Jurkat, Clone E6-1 (cell line): ENCODE data around the gene C12orf57. TPM values are rescaled to one million over a fixed set of nuclear protein-coding genes. Genes with fewer than 3 reads are reported as not detected.
"Not testable (repeated sequence)": the region's sequence is repeated elsewhere in the genome, so short reads cannot be mapped to it uniquely, and the experiment has no call there.

Source experiments
- DNase-seq: peaks from one replicate; pipeline ENCODE4 v3.0.0-alpha.2; 2011; ENCODE audit warnings: low read depth, low spot score
- H3K4me3 ChIP-seq: 2 replicates; pipeline ENCODE4 v1.5.1; 2011; ENCODE audit warnings: mild to moderate bottlenecking, low read length, control low read depth, moderate library complexity
- polyA plus RNA-seq: library from polyadenylated mRNA; unstranded; fragments of >200 nt; gene quantifications from one replicate; pipeline ENCODE4 v1.2.1, GENCODE V29; 2012; ENCODE audit warnings: missing spikeins; ENCODE audit not compliant: insufficient read length, insufficient read depth

Gene C12orf57, protein sequence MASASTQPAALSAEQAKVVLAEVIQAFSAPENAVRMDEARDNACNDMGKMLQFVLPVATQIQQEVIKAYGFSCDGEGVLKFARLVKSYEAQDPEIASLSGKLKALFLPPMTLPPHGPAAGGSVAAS
- polyA plus RNA-seq = 441 TPM

DNA sequence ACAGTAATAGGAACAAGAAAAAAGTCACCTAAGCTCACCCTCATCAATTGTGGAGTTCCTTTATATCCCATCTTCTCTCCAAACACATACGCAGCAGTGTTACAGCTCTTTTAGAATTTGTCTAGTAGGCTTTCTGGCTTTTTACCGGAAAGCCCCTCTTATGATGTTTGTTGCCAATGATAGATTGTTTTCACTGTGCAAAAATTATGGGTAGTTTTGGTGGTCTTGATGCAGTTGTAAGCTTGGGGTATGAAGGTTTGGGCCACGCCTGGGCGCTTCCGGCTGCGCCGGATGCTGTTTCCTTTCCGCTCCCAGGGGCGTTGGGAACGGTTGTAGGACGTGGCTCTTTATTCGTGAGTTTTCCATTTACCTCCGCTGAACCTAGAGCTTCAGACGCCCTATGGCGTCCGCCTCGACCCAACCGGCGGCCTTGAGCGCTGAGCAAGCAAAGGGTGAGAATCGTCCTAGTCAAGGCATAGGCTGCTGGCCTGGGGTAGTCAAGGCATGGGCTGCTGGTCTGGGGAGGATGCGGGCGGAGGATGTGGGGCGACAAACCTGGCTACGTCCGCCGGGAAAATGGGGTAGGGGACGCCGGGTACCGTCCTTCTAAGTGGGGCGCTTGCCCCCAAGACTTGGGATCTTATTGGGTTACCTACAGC, at the start of gene C12orf57, which contains the start of gene RNU7-1:
Gene C12orf57, plus strand, starts transcription at position 301 of the 659 bp plus-strand sequence. Its CDS starts 100 bp downstream, at position 401.
Gene RNU7-1, plus strand, starts transcription at position 95 of the 659 bp plus-strand sequence.
- DNase-seq = peak; percentile 98
- peak within 1 kb of the TSS; percentile 72 for H3K4me3 ChIP-seq

DNA sequence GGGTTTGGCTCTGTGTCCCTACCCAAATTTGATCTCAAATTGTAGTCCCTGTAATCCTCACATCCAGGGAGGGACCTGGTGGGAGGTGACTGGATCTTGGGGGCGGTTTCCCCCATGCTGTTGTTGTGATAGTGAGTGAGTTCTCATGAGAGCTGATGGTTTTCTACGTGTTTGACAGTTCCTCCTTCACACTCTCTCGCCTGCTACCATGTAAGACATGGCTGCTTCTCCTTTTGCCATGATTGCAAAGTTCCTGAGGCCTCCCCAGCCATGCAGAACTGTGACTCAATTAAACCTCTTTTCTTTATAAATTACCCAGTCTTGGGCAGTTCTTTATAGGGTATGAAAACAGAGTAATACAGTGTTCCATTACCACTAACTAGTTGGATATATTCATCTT, 49.5 kb upstream of the C12orf57 start:
- H3K4me3 ChIP-seq = no peak overlapping the region
- DNase-seq = no peak

DNA sequence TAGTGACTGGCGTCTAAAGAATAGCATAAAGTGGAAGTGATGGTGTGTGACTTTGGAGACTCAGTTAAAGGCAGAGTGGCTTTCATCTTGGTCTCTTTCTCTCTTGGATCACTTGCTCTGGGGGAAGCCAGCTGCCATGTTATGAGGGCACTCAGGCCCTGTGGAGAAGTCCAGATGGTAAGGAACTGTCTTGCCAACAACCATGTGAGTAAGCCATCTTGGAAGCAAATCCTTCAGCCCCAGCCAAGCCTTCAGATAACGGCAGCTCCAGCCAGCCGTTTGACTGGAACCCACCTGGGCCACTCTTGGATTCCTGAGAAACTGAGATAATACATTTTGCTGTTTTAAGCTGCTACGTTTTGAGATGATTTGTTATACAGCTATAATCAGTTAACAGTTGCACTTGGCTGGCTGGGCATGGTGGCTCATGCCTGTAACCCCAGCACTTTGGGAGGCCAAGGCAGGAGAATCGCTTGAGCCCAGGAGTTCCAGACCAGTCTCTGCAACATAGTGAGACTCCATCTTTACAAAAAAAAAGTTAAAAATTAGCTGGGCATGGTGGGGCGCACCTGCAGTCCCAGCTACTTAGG, 46.9 kb upstream of the C12orf57 start:
- DNase-seq = no peak
- no peak overlapping the region for H3K4me3 ChIP-seq

DNA sequence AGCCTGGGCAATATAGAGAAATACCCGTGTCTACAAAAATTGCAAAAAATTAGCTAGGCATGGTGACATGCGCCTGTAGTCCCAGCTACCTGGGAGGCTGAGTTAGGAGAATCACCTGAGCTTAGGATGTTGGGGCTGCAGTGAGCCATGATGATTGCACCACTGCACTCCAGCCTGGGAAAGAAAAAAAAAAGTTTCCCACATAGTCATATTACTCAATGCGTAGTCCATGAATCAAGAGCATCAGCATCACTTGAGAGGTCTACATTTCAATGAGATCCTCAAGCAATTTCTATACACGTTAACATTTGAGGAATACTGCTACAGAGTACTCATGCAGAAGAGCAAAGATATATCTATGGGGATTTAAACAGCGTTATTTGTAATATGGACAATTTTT, 44.4 kb upstream of the C12orf57 start:
- no peak overlapping the region for H3K4me3 ChIP-seq
- no peak for DNase-seq

DNA sequence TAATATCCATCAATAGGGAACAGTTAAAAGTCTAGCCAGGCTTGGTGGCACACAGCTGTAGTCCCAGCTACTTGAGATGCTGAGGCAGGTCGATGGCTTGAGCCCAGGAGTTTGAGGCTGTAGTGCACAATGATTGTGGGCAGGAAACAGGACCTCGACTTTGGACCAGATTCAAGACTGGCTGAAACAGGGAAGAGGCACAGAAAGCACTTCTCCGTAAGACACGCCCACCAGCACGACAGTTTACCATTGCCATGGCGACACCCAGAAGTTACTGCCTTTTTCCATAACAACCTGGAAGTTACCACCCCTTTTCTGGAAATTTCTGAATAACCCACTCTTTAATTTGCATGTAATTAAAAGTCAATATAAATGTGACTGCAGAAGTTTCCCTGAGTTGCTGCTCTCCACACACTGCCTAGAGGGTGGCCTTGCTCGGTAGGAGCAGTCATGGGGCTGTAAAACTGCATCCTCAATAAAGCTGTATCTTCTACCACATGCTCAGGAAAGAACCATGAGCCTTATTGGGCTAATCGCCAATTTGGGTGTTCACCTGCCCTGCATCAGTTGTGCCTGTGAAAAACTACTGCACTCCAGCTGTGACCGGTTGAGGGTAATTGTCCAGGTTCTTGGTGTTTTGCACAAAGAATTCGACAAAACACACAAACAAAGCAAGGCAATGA, 43.8 kb upstream of the C12orf57 start:
- no peak overlapping the region for H3K4me3 ChIP-seq
- DNase-seq = no peak

DNA sequence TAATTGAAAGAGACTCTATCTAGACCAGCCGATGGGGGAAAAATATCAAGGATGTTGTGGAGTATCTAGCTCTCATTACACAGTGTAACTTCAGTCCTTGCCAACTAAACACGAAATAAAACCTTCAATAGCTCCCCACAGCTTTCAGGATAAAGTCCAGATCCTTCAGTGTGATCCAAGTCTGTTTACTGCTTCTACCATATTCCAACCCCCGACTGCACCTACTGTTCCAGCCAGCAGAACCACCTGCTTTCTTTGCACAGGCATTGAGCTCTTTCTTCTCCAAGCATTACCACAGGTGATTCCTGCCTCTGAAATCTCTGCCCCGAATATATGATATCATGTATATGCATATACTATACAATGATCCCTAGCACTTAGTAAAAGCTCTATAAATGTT, 41.4 kb upstream of the C12orf57 start:
- no peak overlapping the region for H3K4me3 ChIP-seq
- no peak for DNase-seq

DNA sequence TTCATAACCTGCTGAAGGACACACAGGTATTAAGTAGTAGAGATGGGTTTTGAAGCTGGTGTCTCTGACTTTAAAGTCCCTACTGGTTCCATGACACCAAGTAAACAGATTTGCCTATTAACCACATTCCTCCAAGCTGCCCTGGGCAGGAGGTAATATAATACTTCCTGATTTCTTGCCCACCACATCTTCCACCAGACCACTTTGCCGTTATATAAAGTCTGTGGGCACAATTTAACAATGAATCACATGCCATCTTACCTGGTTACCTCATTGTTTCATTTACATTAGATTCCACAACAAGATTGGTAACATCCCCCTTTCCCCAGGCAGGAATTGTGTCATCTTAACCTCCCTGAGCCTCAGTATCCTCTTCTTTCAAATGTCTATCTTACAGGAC, 40.1 kb upstream of the C12orf57 start:
- DNase-seq = no peak

DNA sequence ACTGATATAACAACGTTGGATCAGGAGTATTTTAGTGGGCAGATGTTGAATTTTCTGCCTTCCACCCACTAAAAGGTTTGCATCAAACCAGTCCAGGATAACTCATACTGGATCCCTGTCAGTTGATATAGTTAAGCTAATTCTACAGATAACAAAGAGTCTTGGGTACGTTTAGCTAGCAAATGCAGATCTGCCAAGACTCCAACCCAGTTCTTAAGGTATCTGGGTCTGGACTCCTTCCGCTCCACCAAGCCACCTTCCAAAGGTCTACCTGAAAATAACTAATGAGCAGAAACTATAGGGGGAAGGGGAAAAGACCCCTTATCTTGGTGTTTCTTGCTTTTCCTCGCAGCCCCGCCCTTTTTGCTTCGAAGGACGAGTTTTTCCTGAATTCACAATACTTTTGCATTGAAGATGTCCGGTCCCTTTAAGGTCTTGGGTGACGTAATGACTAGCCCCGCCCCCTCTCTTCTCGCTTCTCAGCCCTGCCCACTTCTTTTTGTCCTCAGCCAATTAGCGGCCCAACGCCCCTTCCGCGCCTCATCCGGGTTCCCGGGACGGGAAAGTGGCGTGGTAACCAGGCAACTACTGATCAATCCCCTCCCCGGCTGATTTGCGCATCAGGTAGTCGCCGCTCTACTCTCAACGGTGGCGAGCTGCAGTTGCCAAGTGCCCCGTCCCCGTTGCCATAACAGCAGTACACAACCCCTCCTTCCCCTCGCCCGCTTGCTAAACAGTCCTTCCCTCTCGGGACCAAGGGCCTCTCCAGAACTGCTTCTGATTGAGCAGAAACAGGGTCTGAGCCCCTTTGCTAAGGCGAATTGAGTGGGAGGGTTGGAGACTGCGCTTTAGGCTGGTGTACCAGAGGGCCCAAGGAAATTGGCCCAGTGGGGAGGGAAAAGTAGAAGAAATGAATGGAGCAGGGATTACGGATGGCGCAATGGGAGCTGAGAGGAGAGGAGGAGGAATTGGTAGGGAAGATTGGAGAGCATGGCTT, 39.2 kb upstream of the C12orf57 start, which contains the start of gene LRRC23:
Gene LRRC23, plus strand, starts transcription at position 543 of the 997 bp plus-strand sequence. CDS start 812 bp downstream, outside the sequence.
- DNase-seq = peak; percentile 96
- peak within 1 kb of the TSS; percentile 90 for H3K4me3 ChIP-seq

More for the DNA sequence above, 40.1 kb upstream of the C12orf57 start:
- H3K4me3 ChIP-seq = no peak overlapping the region

DNA sequence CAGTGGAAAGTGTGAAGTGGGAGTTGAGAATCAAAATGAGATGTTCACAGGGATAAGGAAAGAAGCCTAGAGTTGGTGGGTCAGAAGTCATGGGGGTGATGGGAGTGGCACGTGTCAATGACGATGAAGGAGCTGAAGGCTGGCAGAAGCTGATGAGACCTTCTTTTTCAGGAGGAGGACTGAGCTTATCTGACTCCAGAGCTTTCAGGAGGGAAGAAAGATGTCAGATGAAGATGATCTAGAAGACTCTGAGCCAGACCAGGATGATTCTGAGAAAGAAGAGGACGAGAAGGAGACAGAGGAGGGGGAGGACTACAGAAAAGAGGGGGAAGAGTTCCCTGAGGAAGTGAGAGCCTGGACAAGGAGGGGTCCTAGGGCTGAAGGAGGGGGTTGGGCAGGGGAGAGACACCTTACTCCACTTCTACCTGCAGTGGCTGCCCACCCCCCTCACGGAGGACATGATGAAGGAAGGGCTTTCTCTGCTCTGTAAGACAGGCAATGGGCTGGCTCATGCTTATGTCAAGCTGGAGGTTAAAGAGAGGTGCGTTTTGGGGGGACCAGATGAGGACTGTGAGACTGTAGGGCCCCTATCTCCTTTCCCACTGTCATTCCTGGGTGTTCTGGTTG, 38.3 kb upstream of the C12orf57 start:
- peak overlapping the region; percentile 90 for H3K4me3 ChIP-seq
- no peak for DNase-seq

DNA sequence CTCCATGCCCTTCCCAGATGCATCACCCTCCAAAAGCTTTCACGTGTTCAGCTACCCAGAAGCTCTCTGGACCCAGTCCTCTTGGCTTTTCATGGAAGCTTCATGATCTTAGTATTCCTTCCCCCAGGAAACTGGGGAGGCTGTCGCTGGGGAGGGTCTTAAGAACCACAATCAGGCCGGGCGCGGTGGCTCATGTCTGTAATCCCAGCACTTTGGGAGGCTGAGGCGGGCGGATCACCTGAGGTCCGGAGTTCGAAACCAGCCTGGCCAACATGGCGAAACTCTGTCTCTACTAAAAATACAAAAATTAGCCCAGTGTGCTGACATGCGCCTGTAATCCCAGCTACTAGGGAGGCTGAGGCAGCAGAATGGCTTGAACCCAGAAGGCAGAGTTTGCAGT, 35.7 kb upstream of the C12orf57 start:
- not testable (repeated sequence) for H3K4me3 ChIP-seq, DNase-seq

DNA sequence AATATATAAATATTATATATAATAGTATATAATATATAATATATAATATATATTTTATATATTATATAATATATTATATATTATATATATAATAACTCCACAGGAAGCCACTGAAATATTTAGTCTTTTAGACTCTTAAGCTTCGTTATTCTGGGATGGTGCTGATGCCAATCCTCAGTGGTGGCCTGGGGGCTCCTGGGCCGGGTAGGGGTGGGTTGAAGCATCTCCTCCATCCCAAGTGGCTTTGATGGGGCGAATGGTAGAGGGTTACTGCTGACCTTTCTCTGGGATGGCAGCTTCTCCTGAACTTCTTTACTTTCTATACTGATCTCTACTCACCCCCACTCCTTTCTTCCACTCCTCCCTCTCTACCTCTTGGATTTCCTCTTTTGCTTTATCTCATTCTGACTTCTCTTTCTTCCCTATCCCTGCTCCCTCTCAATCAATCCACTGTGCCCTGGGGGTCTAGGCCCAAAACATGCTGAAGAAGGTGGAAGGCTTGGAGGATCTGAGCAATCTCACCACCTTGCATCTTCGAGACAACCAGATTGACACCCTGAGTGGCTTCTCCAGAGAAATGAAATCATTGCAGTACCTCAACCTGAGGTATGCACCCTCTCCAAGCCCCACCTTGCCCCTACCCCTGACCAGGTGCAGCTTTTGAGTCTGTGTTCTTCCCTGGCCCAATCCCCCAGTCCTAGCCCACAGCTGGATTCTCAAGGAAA, 34.2 kb upstream of the C12orf57 start:
- DNase-seq = no peak
- no peak overlapping the region for H3K4me3 ChIP-seq

DNA sequence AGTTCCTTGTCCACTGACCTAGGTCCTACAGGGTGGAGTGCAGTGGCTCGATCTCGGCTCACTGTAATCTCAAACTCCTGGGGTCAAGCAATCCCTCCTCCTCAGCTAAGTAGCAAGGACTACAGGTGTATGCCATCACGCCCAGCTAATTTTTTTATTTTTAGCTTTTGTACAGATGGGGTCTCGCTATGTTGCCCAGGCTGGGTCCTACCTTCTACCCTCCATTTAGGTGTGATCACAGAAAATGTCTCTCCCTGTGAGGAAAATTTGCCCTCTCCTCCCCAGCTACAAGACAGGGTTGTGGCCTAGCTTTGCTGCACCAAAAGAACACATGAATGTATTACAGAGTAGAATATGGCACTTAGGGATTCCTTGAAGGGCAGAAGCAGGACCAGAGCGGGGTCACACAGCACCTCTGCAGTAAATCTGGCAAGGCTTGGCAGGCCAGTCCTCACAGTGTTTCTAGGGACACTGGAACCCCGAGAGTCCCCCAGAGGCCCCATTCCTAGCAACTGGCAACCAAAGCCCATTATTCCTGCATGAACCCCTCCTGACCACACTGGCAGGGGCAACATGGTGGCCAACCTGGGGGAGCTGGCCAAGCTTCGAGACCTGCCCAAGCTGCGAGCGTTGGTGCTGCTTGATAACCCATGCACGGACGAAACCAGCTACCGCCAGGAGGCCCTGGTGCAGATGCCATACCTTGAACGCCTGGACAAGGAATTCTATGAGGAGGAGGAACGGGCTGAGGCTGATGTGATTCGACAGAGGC, 31.5 kb upstream of the C12orf57 start:
- DNase-seq = no peak
- no peak overlapping the region for H3K4me3 ChIP-seq

DNA sequence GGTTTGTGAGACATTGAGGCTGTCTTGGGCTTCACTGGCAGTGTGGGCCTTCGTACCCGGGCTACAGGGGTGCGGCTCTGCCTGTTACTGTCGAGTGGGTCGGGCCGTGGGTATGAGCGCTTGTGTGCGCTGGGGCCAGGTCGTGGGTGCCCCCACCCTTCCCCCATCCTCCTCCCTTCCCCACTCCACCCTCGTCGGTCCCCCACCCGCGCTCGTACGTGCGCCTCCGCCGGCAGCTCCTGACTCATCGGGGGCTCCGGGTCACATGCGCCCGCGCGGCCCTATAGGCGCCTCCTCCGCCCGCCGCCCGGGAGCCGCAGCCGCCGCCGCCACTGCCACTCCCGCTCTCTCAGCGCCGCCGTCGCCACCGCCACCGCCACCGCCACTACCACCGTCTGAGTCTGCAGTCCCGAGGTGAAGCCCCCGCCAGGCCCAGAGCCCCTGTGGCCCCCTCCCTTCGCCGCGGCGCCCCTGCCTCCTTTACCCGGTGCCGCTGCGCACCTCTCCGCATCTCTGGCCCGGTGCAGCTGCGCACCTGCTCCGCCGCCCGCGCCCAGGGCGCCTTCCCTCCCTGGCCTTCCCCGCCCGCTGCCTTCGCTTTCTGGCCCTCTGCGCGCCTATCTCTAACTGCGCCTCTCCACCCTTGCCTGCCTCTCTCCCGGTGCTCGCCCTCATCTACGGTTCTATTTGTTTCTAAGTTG, 29.4 kb upstream of the C12orf57 start, which contains the start of gene ENO2:
Gene ENO2, plus strand, starts transcription at position 335 of the 701 bp plus-strand sequence. CDS start 1,253 bp downstream, outside the sequence.
- H3K4me3 ChIP-seq = peak within 1 kb of the TSS; percentile 78
- no peak for DNase-seq

DNA sequence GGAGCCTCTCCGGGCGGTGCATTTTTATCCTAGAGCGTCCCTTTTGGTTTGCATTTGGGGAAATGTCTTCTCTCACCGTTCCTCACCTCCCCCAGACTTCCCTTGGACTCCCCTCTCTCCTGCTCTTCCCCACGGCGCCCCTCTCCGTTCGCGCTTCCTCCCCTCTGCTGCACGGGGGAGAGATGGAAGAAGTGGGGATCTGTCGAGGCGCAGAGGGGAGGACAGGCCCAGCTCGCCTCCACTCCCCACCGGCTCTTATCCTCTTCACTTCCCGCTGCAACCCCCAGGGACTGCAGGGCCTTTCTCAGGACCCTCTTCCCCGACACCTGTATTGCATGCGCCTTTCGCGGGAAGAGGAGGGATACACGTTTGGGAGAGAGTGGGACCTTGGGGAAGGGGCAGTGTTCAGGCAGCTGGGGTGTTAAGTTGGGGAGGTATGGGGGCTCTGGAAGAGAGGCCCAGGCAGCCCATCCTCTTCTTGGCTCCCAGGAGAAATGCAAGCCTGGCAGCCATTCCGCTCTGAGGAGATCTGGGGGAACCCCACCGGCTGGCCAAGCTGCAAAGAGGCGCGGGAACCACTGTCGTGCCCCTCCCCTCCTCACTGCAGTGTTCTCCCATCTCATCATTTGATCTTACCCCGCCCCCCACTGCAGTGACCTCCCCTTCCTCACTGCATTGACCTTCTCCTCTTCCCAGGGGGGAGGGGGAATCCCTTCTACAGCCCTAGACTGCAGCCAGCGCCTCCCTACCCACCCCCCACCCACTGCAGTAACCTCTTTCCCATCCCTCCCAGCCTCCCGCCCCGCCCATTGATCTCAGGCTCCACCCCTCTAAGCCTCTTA, 28.7 kb upstream of the C12orf57 start:
- DNase-seq = no peak
- peak overlapping the region; percentile 78 for H3K4me3 ChIP-seq

DNA sequence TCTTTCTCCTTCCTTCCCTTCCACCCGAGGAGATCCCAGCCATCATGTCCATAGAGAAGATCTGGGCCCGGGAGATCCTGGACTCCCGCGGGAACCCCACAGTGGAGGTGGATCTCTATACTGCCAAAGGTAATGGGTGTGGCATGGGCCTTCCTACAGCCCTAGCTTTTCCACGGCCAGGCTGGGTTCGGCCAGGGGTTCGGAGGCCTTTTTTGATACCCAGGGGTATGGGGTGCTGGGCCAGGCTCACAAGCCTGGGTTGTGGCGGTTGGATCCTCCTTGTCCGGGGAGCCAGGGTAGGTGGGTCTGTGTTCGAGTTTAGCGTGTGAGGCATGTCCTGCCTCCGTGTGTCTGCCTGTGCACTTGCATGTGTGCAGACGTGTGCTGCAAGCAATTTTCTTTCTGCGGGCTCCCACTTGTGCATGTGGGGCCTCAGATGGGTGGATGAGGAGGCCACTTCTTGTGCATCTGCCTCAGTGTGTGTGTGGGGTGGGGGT, 28.0 kb upstream of the C12orf57 start:
- no peak overlapping the region for H3K4me3 ChIP-seq
- no peak for DNase-seq
